HepG2 (cell line): ENCODE measurements around the gene PRRT1B. TPM values are rescaled to one million over a fixed set of nuclear protein-coding genes. Genes with fewer than 3 reads are reported as not detected.

ENCODE experiments used
- HNF4A ChIP-seq: sonication (generic); formaldehyde crosslinking; IDR thresholded peaks from 2 replicates; pipeline ENCODE4 v1.4.0; 2020; ENCODE audit warnings: missing genetic modification reagents
- LCORL ChIP-seq, 2 experiments: fragments of 450-650 bp in 1 of 2; sonication (generic) in 1 of 2; formaldehyde crosslinking in 1 of 2; IDR thresholded peaks; 2 replicates each; pipeline versions ENCODE4 v1.5.0 to v1.6.1; 2017 to 2020; ENCODE audit warnings: antibody characterized with exemption in 1 of 2, missing genetic modification reagents in 1 of 2
- MAF1 ChIP-seq: sonication (generic); formaldehyde crosslinking; IDR thresholded peaks from 2 replicates; pipeline ENCODE4 v1.5.0; 2020; ENCODE audit warnings: missing genetic modification reagents, borderline replicate concordance
- POLR2AphosphoS5 ChIP-seq: IDR thresholded peaks from 2 replicates; pipeline ENCODE4 v1.6.1; 2012; ENCODE audit warnings: low read depth, low read length
- PPARG ChIP-seq: conservative IDR thresholded peaks from 2 replicates; pipeline ENCODE4 v1.6.1; 2016; ENCODE audit warnings: missing biosample characterization, missing genetic modification reagents
- RORA ChIP-seq: sonication (generic); formaldehyde crosslinking; IDR thresholded peaks from 2 replicates; pipeline ENCODE4 v1.5.0; 2020; ENCODE audit warnings: mild to moderate bottlenecking, missing genetic modification reagents, moderate library complexity
- ZHX1 ChIP-seq: sonication (generic); formaldehyde crosslinking; IDR thresholded peaks from 2 replicates; pipeline ENCODE4 v1.8.1; 2022; ENCODE audit warnings: low read depth, mild to moderate bottlenecking, missing genetic modification reagents
- ZNF563 ChIP-seq: sonication (generic); formaldehyde crosslinking; IDR thresholded peaks from 2 replicates; pipeline ENCODE4 v1.8.0; 2022; ENCODE audit warnings: mild to moderate bottlenecking, moderate library complexity, missing genetic modification reagents
- ZNF572 ChIP-seq: sonication (generic); formaldehyde crosslinking; IDR thresholded peaks from 2 replicates; pipeline ENCODE4 v1.5.1; 2020; ENCODE audit warnings: mild to moderate bottlenecking, missing genetic modification reagents
- ZNF574 ChIP-seq: sonication (generic); formaldehyde crosslinking; IDR thresholded peaks from 2 replicates; pipeline ENCODE4 v1.4.0; 2020; ENCODE audit warnings: missing genetic modification reagents
- ZNF646 ChIP-seq: sonication (generic); formaldehyde crosslinking; IDR thresholded peaks from 2 replicates; pipeline ENCODE4 v1.9.0; 2021; ENCODE audit warnings: mild to moderate bottlenecking, missing genetic modification reagents
- ZNF788 ChIP-seq: sonication (generic); formaldehyde crosslinking; IDR thresholded peaks from 2 replicates; pipeline ENCODE4 v1.5.0; 2020; ENCODE audit warnings: mild to moderate bottlenecking, missing genetic modification reagents, borderline replicate concordance
- polyA plus RNA-seq, 8 experiments: library from polyadenylated mRNA; depleted of rRNA in 3 of 8; stranded (reverse) in 7 of 8; unstranded in 1 of 8; fragments of >200 nt; fragmentation: Illumina TruSeq in 4 of 8; extraction: Trizol in 4 of 8; gene quantifications; 2 replicates each; pipeline versions ENCODE4 v1.2.1 to v1.2.3, GENCODE V29; 2011 to 2016; ENCODE audit warnings: low read depth in 4 of 8, missing spikeins in 1 of 8, mixed read lengths in 1 of 8; ENCODE audit not compliant: insufficient read depth in 1 of 8
- total RNA-seq, 5 experiments: library from RNA; depleted of rRNA; stranded (reverse); fragments of >200 nt; fragmentation: Illumina TruSeq; extraction: Trizol; gene quantifications; 2 replicates each; pipeline ENCODE4 v1.2.3, GENCODE V29; 2016; ENCODE audit warnings: low read depth in 1 of 5
- TF ChIP-seq, protein P1 (sequence below): sonication (generic); formaldehyde crosslinking; IDR thresholded peaks from 2 replicates; pipeline ENCODE4 v1.5.0; 2020; ENCODE audit warnings: missing genetic modification reagents

The PRRT1B gene
- total and polyA plus RNA-seq, 2 of the 13 experiments (the other 11 are each of a cell fraction or from before 2014, with no cell fraction given) = not detected

DNA sequence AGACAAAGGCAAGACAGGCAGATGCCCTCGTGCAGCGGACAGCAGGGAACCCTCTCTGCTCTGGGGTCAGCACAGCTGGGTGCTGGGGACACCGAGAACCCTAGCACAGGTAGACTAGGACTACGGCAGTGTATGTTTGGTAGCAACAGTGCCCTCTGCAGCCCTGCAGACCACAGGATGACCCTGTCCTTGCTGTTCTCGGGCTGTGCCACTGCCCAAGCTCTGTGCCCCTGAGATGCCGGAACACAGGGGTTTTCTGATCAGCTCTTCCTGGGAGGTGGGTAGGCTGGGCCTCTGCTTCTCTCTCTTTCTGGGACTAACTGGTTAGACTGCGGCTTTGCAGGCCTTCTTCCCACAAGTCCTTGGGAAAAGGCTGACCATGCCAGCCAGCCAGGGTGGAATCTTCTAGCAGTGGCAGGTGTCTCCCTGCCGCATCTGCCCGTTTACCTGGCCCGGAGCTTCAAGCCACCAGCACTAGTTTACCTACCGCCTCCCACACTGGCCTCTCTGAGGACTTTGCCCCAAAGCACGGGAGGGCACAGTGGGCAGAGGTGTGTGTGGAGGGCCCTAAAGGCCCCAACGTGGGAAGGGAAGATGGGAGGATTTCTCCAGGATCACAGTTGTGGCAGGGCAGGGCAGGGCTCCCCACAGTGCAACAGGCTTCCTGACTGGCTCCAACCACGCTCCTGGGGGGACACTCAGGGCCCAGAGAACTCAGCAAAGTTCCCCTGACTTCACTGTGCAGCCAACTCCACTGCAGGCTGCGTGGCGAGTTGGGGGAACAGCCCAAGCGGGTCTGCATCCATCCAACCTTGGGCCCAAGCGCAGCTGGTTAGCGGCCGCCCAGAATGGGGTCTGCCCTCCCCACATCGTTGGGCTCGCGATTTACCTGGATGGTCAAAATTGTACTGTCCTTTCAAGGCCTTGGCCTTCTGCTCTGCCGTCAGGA lies 15.5 kb upstream of the PRRT1B start (continued):
- TF ChIP-seq, protein P1, sequence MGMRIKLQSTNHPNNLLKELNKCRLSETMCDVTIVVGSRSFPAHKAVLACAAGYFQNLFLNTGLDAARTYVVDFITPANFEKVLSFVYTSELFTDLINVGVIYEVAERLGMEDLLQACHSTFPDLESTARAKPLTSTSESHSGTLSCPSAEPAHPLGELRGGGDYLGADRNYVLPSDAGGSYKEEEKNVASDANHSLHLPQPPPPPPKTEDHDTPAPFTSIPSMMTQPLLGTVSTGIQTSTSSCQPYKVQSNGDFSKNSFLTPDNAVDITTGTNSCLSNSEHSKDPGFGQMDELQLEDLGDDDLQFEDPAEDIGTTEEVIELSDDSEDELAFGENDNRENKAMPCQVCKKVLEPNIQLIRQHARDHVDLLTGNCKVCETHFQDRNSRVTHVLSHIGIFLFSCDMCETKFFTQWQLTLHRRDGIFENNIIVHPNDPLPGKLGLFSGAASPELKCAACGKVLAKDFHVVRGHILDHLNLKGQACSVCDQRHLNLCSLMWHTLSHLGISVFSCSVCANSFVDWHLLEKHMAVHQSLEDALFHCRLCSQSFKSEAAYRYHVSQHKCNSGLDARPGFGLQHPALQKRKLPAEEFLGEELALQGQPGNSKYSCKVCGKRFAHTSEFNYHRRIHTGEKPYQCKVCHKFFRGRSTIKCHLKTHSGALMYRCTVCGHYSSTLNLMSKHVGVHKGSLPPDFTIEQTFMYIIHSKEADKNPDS = no peak
- TF ChIP-seq HNF4A (CRISPR knock-in tag) (peak; percentile 88), ZNF572 (0 out of 2 replicates have a peak, but pooled peaks have one; percentile 51), ZNF563 (no peak), RORA (CRISPR knock-in tag) (no peak), ZNF574 (CRISPR knock-in tag) (no peak), ZNF788 (no peak), LCORL (IDR thresholded peaks at IDR 0.05) (no peak), LCORL (CRISPR knock-in tag; IDR thresholded peaks at IDR 0.05) (peak; percentile 56; the same call in 1 of the 2 replicates), ZNF646 (CRISPR knock-in tag) (no peak), MAF1 (CRISPR knock-in tag) (no peak), ZHX1 (CRISPR knock-in tag) (no peak), POLR2AphosphoS5 (0 out of 2 replicates have a peak, but pooled peaks have one; percentile 32), PPARG (CRISPR knock-in tag) (no peak)
